HG03575 (cell line): ENCODE results near the gene CD164L2.
"Not testable (repeated sequence)": the region's sequence is repeated elsewhere in the genome, so short reads cannot be mapped to it uniquely, and the experiment has no call there.

ENCODE experiments used
- ATAC-seq: cut with Tn5 transposase; IDR thresholded peaks from one replicate; pipeline ENCODE4 v1.9.1; 2021; ENCODE audit not compliant: unreplicated experiment, insufficient number of reproducible peaks, low FRiP score; ENCODE audit errors: extremely low read depth

The CD164L2 gene

GRCh38 chr1:27383039-27383605 is at the start of gene CD164L2:
Gene CD164L2 (minus strand): TSS chr1:27383333. CDS start chr1:27383239, 94 bp downstream.
- ATAC-seq: no peak

GRCh38 chr1:27432725-27433124 is 49.6 kb upstream of the CD164L2 start:
- not testable (repeated sequence) for ATAC-seq

- ATAC-seq: no peak
These were observed 48.4 kb upstream of the CD164L2 start for GRCh38 chr1:27431601-27431940.

DNA sequence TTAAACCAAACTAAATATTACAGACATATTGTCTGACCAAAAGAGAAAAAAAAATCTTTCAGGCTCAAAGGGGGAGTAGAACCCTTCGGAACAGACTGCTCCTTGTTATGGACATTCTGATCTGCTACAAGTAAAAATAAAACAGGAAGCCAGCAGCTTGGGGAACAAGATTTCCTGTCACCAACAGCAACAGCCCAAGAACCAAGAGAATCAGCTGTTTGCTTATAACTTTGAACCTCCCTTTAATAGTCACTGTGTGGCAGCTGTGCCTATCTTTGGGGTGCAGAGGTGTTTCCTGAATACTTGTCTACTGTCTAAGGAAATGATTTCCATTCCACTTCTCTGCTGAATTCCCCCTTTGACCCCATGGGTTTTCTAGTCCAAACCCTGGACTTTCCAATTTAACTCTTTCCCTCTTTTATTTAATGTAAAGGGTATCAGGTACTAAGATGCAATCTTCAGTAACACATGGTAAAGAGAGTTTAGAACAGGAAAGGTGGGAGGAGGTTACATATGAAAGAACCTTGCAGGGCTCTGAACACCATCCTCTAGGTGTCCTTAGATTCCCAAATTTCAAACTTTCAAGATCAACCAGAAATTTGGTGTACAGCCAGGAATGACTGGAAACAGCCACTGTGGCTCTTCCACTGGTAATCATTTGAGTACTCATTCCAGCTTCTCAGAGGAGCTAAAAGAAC is 47.9 kb upstream of the CD164L2 start:
- ATAC-seq: no peak

GRCh38 chr1:27429029-27429425 is 45.9 kb upstream of the CD164L2 start:
- ATAC-seq: no peak

GRCh38 chr1:27428316-27429028 is 45.3 kb upstream of the CD164L2 start:
- ATAC-seq: no peak

DNA sequence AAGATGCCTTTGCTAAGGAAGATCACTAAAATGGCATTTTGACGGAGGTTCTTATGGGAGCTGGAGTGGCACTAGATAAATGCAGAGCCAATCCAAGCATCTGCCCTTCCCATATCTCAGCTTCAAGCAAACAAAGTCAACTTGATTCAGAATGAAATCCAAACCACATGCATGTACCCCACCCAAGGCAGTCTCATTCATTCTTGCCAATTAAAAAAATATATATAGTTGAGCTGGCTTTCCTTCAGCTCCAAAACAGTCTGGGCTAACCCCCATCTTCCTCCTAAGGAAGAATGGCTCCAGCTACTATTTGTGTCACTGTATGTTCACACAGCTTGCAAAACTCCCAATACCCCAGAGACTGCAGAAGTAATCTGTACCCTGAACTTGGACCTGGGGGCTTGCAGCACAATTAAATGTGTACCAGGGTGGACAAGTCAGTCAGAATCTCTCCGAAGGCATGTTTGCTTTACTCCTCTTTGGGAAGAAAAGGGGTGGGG is 44.7 kb upstream of the CD164L2 start:
- no peak for ATAC-seq

GRCh38 chr1:27427329-27427728 is 44.2 kb upstream of the CD164L2 start:
- no peak for ATAC-seq

- no peak for ATAC-seq
These were observed 40.6 kb upstream of the CD164L2 start for GRCh38 chr1:27423709-27424108.

- ATAC-seq: no peak
These were observed 35.4 kb upstream of the CD164L2 start for GRCh38 chr1:27418326-27419185.

GRCh38 chr1:27417713-27418112 is 34.6 kb upstream of the CD164L2 start:
- no peak for ATAC-seq

DNA sequence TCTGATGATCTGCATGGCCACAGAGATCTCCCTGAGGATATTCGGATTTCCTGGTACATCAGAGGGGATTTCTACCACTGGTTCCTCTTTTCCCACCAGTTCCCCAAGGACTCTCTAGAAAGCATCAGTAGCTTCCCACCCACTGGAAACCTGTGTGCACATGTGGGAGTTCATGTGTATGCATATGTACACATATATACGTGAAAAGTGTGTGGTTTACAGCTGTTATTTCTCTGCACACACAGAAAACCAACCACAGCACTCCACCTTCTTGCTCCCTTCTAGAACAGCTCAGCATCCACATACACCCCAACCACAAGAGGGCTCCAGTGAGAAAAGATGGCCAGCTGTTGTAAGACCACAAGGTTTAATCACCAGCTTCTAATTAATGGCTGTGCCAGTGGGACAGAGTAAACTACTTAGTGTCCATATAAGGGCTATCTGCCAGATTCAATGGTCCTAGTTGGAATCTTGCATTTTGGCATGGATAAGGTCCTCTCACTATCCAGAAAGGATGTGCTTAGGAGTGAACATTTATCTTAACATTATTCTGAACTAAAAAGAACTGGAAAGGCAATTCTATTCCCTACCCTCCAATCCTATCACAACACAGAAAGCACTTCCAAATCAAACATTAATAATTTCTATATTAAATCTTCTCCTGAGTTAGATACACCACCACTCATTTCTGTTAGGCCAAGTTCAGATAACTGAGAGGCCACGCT is 33.4 kb upstream of the CD164L2 start:
- no peak for ATAC-seq

GRCh38 chr1:27414091-27414490 is 31.0 kb upstream of the CD164L2 start:
- no peak for ATAC-seq

DNA sequence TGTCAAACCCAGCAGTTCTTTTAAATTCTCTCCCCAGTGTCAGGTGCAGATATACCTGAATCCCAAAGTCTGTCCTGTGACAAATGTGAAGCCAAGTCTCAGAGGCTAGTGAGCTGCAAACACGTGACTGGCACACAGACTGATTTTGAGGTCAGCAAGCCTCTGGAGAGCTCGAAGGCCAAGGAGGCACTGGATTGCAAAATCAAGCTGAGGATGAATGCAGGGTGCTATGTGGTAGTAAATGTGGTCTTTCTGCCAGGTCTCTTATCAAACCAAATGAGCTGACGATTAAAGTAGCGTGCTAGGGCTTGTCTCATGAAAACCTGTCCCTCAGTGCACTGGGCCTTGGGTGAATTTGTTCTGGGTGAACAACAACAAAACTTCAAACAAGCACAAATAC is 29.9 kb upstream of the CD164L2 start:
- no peak for ATAC-seq

GRCh38 chr1:27412502-27412901 is 29.4 kb upstream of the CD164L2 start:
- no peak for ATAC-seq

- no peak for ATAC-seq
These were observed 27.6 kb upstream of the CD164L2 start for GRCh38 chr1:27410709-27411108.

DNA sequence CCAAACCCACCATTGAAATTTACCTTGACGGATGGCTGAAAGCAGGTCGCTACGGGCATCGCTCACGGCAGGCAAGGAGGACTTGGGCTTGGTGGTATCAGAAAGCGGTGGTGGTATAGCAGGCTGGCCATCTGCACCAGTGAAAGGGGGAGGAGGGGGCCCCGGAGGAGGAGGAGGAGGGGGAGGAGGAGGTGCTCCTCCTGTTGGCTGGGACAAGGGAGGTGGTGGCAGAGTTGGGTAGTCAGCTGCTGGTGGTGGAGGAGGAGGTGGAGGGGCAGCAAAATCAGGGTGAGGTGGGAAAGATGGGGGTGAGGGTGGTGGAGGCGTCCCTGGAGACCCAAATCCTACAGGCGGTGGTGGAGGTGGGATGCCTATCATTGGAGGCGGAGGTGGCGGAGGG is 26.5 kb upstream of the CD164L2 start:
- ATAC-seq: no peak

DNA sequence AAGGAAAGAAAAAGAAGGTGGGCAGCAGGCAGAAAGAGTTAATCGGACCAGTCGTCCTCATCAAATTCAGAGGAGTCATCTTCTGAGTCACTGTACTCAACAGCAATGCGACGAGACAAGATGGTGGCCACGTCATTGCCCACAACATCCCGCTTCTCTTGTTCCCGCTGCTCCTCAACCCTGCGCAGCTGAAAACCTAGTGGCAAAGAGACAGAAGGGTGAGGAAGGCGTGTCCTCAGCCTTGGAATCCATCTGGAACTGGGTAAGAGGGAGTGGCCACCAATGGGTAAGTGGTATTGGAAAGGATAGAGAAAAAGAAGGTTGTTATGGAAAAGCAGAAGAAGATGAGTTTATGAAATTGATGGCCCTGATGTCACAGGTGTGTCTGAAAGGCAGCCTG is 25.0 kb upstream of the CD164L2 start:
- ATAC-seq: no peak

GRCh38 chr1:27406791-27407190 is 23.7 kb upstream of the CD164L2 start:
- ATAC-seq: not testable (repeated sequence)
